ENCODE results near the gene STARD13. TPM values are rescaled to one million over a fixed set of nuclear protein-coding genes. Genes with fewer than 3 reads are reported as not detected.

Gene STARD13, protein sequence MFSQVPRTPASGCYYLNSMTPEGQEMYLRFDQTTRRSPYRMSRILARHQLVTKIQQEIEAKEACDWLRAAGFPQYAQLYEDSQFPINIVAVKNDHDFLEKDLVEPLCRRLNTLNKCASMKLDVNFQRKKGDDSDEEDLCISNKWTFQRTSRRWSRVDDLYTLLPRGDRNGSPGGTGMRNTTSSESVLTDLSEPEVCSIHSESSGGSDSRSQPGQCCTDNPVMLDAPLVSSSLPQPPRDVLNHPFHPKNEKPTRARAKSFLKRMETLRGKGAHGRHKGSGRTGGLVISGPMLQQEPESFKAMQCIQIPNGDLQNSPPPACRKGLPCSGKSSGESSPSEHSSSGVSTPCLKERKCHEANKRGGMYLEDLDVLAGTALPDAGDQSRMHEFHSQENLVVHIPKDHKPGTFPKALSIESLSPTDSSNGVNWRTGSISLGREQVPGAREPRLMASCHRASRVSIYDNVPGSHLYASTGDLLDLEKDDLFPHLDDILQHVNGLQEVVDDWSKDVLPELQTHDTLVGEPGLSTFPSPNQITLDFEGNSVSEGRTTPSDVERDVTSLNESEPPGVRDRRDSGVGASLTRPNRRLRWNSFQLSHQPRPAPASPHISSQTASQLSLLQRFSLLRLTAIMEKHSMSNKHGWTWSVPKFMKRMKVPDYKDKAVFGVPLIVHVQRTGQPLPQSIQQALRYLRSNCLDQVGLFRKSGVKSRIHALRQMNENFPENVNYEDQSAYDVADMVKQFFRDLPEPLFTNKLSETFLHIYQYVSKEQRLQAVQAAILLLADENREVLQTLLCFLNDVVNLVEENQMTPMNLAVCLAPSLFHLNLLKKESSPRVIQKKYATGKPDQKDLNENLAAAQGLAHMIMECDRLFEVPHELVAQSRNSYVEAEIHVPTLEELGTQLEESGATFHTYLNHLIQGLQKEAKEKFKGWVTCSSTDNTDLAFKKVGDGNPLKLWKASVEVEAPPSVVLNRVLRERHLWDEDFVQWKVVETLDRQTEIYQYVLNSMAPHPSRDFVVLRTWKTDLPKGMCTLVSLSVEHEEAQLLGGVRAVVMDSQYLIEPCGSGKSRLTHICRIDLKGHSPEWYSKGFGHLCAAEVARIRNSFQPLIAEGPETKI
- 28.2 and 28.3 TPM in 2 replicates for total RNA-seq

DNA sequence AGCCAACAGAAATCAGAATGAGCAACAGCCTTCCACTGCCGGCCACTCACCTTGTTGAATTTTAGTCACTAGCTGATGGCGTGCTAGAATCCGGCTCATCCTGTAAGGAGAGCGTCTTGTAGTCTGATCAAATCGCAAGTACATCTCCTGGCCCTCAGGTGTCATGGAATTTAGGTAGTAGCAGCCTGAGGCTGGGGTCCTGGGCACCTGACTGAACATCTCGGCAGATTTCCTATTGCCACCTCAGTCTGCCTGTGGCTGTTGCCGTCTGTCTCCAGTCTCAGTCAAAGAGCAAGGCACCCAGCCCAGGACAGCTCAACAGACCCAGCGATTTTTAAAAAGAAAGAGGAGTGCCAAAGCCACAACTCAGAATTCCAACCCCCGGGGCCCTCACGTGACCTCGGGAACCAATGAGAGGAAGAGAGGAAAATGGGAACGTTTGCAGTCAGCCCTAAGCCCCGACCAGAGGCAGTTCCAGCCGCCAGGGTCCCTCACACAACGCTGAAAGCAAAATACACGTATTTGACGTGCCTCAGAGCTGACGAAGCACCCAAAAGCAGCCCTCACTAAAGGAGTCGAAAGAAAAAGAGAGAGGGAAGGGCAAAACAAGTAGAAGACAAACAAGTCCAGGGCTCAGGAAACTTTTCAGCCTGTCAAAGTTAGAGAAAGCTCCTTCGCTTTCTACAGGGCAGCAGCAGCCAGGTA is at the start of gene STARD13:
STARD13 (minus strand) TSS at position 336 of the 705 bp plus-strand sequence; CDS start at position 219, 117 bp downstream.
- peak; percentile 82 for DNase-seq (ENCODE audit: insufficient read length, low spot score, missing footprints)
- H3K9me3 ChIP-seq (ENCODE audit: low read depth, low read length) = no peaks in the 10 kb centered on the region
- no peak within 1 kb of the TSS for H2AFZ ChIP-seq (ENCODE audit: low read length)
- H3K27me3 ChIP-seq (ENCODE audit: insufficient read depth, low read length) = no peaks in the 10 kb centered on the region
- no peaks in the 10 kb centered on the region for H4K20me1 ChIP-seq (ENCODE audit: insufficient read depth, low read length)
- peaks cover 49% of the 10 kb centered on the region for H3K79me2 ChIP-seq (ENCODE audit: insufficient read depth, low read length)
- peak within 1 kb of the TSS; percentile 86 for H3K4me3 ChIP-seq (ENCODE audit: insufficient read depth, low read length)
- H3K27ac ChIP-seq (ENCODE audit: low read depth, low read length) = peak within 1 kb of the TSS; percentile 99
- peak within 1 kb of the TSS; percentile 90 for H3K4me2 ChIP-seq (ENCODE audit: insufficient read depth, low read length)
- peak; percentile 50 for TF ChIP-seq CTCF (IDR thresholded peaks at IDR 0.05; ENCODE audit: extremely low read depth, low read depth, low read length)
- H3K4me1 ChIP-seq (ENCODE audit: insufficient read depth, low read length) = peaks cover 38% of the 10 kb centered on the region
- H3K36me3 ChIP-seq (ENCODE audit: insufficient read depth, low read length) = peaks cover 12% of the 10 kb centered on the region

GRCh38 chr13:33334831-33335230 is 49.3 kb upstream of the STARD13 start:
- no peak for DNase-seq (ENCODE audit: insufficient read length, low spot score, missing footprints)
- Histone ChIP-seq H3K36me3 (ENCODE audit: insufficient read depth, low read length) (no peaks in the 10 kb centered on the region), H3K27ac (ENCODE audit: low read depth, low read length) (no peak overlapping the region), H3K4me1 (ENCODE audit: insufficient read depth, low read length) (no peaks in the 10 kb centered on the region), H3K27me3 (ENCODE audit: insufficient read depth, low read length) (no peaks in the 10 kb centered on the region), H3K4me2 (ENCODE audit: insufficient read depth, low read length) (no peak overlapping the region), H2AFZ (ENCODE audit: low read length) (no peak overlapping the region), H3K9me3 (ENCODE audit: low read depth, low read length) (no peaks in the 10 kb centered on the region), H4K20me1 (ENCODE audit: insufficient read depth, low read length) (no peaks in the 10 kb centered on the region), H3K79me2 (ENCODE audit: insufficient read depth, low read length) (peaks cover 19% of the 10 kb centered on the region), H3K4me3 (ENCODE audit: insufficient read depth, low read length) (no peak overlapping the region)
- no peak for TF ChIP-seq CTCF (IDR thresholded peaks at IDR 0.05; ENCODE audit: extremely low read depth, low read depth, low read length)

DNA sequence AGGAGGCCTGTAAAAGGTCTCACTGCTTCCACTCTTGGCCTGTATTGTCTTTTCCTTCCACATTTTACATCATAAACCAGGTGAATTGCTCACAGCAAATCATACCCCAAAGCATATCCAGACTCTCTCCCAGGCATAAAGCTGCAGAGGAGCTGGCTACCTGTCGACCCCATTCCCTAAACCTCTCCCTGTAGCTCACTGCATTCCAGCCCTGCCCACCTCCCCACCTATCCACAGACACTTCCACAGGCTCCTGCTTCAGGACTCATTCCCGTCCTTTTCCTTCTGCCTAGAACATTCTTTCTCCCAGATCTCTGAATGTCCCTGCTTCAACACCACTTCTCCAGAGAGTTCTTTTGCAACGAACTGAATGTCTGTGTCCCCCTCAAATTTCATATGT is 46.4 kb upstream of the STARD13 start:
- Histone ChIP-seq H3K4me1 (ENCODE audit: insufficient read depth, low read length) (no peaks in the 10 kb centered on the region), H2AFZ (ENCODE audit: low read length) (no peak overlapping the region), H3K4me3 (ENCODE audit: insufficient read depth, low read length) (no peak overlapping the region), H3K27me3 (ENCODE audit: insufficient read depth, low read length) (no peaks in the 10 kb centered on the region), H3K36me3 (ENCODE audit: insufficient read depth, low read length) (no peaks in the 10 kb centered on the region), H3K27ac (ENCODE audit: low read depth, low read length) (no peak overlapping the region), H3K4me2 (ENCODE audit: insufficient read depth, low read length) (no peak overlapping the region), H3K79me2 (ENCODE audit: insufficient read depth, low read length) (peaks cover 17% of the 10 kb centered on the region), H3K9me3 (ENCODE audit: low read depth, low read length) (no peaks in the 10 kb centered on the region), H4K20me1 (ENCODE audit: insufficient read depth, low read length) (no peaks in the 10 kb centered on the region)
- DNase-seq (ENCODE audit: insufficient read length, low spot score, missing footprints) = no peak
- no peak for TF ChIP-seq CTCF (IDR thresholded peaks at IDR 0.05; ENCODE audit: extremely low read depth, low read depth, low read length)
